Fibroblast of lung (primary cell): ENCODE data around the gene RAP1GAP2. TPM values are rescaled to one million over a fixed set of nuclear protein-coding genes. Genes with fewer than 3 reads are reported as not detected.

Source experiments
- DNase-seq, 2 donors: peaks; one replicate each; pipeline versions ENCODE4 v3.0.0 to v3.0.0-alpha.2; 2010; ENCODE audit warnings: low read depth in 2 of 2
- H2AFZ ChIP-seq: 2 replicates; pipeline ENCODE4 v1.5.1; 2012; ENCODE audit warnings: low read length, control low read depth, inconsistent platforms
- H3K27ac ChIP-seq: 2 replicates; pipeline ENCODE4 v1.5.1; 2011; ENCODE audit warnings: low read length, control low read depth; ENCODE audit not compliant: insufficient read depth
- H3K27me3 ChIP-seq: 2 replicates; pipeline ENCODE4 v1.5.1; 2011; ENCODE audit warnings: mild to moderate bottlenecking, low read length; ENCODE audit not compliant: control insufficient read depth, insufficient read depth
- H3K36me3 ChIP-seq: 2 replicates; pipeline ENCODE4 v1.5.1; 2011; ENCODE audit warnings: low read length; ENCODE audit not compliant: control insufficient read depth, insufficient read depth
- H3K4me1 ChIP-seq: 2 replicates; pipeline ENCODE4 v1.5.1; 2011; ENCODE audit warnings: low read length; ENCODE audit not compliant: control insufficient read depth, insufficient read depth; ENCODE audit errors: extremely low read depth
- H3K4me2 ChIP-seq: 2 replicates; pipeline ENCODE4 v1.5.1; 2011; ENCODE audit warnings: low read length, control low read depth; ENCODE audit not compliant: insufficient read depth; ENCODE audit errors: extremely low read depth
- H3K4me3 ChIP-seq, 4 experiments: fragments of 200-600 bp in 1 of 4; sonication (generic) in 1 of 4; replicated peaks in 1 of 4; 2 replicates each; pipeline ENCODE4 v1.5.1; 2011 to 2016; ENCODE audit warnings: low read length in 4 of 4, low read depth in 3 of 4, mild to moderate bottlenecking in 3 of 4, control low read depth in 2 of 4, inconsistent platforms in 1 of 4, mixed read lengths in 1 of 4; ENCODE audit not compliant: insufficient read depth in 1 of 4; ENCODE audit errors: control extremely low read depth in 1 of 4
- H3K79me2 ChIP-seq: 2 replicates; pipeline ENCODE4 v1.5.1; 2012; ENCODE audit warnings: mild to moderate bottlenecking, low read length, inconsistent platforms; ENCODE audit not compliant: control insufficient read depth, insufficient read depth
- H3K9ac ChIP-seq: 2 replicates; pipeline ENCODE4 v1.5.1; 2011; ENCODE audit warnings: mild to moderate bottlenecking, low read length, control low read depth; ENCODE audit not compliant: insufficient read depth
- H3K9me3 ChIP-seq: 2 replicates; pipeline ENCODE4 v1.5.1; 2012; ENCODE audit warnings: low read depth, low read length; ENCODE audit not compliant: control insufficient read depth, insufficient read depth
- H4K20me1 ChIP-seq: 2 replicates; pipeline ENCODE4 v1.5.1; 2011; ENCODE audit warnings: low read length; ENCODE audit not compliant: control insufficient read depth, insufficient read depth; ENCODE audit errors: extremely low read depth
- EZH2 ChIP-seq: IDR thresholded peaks from 2 replicates; pipeline ENCODE4 v1.5.1; 2012; ENCODE audit warnings: low read length, control low read depth, mild to moderate bottlenecking; ENCODE audit errors: missing control alignments
- polyA plus RNA-seq, 2 donors: library from polyadenylated mRNA; depleted of rRNA in 1 of 2; stranded (reverse) in 1 of 2; unstranded in 1 of 2; fragments of >200 nt; gene quantifications; 2 replicates each; pipeline ENCODE4 v1.2.1, GENCODE V29; 2011 to 2012; ENCODE audit warnings: missing spikeins in 1 of 2
- total RNA-seq: library from RNA; depleted of rRNA; stranded (reverse); fragments of >200 nt; gene quantifications from 2 replicates; pipeline ENCODE4 v1.2.1, GENCODE V29; 2014
- TF ChIP-seq, protein P1 (sequence below), 2 donors: IDR thresholded peaks in 1 of 2; conservative IDR thresholded peaks in 1 of 2; 1 replicate in 1 of 2; 2 replicates in 1 of 2; pipeline ENCODE4 v1.5.1; 2011 to 2012; ENCODE audit warnings: low read length in 2 of 2, control low read depth in 1 of 2, inconsistent platforms in 1 of 2, low read depth in 1 of 2, mild to moderate bottlenecking in 1 of 2

RAP1GAP2 gene
- total and polyA plus RNA-seq, 2 donors (not counting 1 experiment from before 2014, with no cell fraction given), result 0.33 to 0.99 TPM

DNA sequence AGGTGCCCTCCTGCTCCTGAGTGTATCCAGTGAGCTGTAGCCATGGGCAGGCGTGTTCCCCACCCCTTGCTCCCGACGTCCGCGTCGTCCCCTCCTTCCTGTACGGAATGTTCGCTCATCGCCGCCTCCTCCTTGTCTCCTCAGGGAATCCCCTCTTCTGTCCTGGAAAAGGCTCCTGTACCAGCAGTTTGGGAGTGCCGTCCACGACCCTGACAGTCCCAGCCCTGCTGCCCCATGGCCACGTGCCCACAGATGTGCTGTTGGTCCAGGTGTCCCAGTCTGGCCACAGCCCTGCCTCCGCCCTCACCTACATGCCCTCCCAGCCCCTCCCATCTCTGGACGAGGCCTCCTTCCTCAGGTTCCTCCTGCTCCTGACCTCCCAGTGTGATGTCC, 237.0 kb downstream of the RAP1GAP2 start:
- H3K36me3 ChIP-seq, result no peaks in the 10 kb centered on the region
- no peaks in the 10 kb centered on the region for H3K27me3 ChIP-seq
- H3K4me2 ChIP-seq, result no peak overlapping the region
- H3K4me3 ChIP-seq, result no peak overlapping the region
- H4K20me1 ChIP-seq, result no peaks in the 10 kb centered on the region
- no peak overlapping the region for H3K9ac ChIP-seq
- no peak overlapping the region for H3K27ac ChIP-seq
- H3K79me2 ChIP-seq, result no peaks in the 10 kb centered on the region
- no peak for DNase-seq
- no peaks in the 10 kb centered on the region for H3K9me3 ChIP-seq
- no peaks in the 10 kb centered on the region for H3K4me1 ChIP-seq
- H2AFZ ChIP-seq, result no peak overlapping the region
- TF ChIP-seq, protein P1, sequence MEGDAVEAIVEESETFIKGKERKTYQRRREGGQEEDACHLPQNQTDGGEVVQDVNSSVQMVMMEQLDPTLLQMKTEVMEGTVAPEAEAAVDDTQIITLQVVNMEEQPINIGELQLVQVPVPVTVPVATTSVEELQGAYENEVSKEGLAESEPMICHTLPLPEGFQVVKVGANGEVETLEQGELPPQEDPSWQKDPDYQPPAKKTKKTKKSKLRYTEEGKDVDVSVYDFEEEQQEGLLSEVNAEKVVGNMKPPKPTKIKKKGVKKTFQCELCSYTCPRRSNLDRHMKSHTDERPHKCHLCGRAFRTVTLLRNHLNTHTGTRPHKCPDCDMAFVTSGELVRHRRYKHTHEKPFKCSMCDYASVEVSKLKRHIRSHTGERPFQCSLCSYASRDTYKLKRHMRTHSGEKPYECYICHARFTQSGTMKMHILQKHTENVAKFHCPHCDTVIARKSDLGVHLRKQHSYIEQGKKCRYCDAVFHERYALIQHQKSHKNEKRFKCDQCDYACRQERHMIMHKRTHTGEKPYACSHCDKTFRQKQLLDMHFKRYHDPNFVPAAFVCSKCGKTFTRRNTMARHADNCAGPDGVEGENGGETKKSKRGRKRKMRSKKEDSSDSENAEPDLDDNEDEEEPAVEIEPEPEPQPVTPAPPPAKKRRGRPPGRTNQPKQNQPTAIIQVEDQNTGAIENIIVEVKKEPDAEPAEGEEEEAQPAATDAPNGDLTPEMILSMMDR (conservative IDR thresholded peaks at IDR 0.05 in 1 of 2, IDR thresholded peaks at IDR 0.05 in 1 of 2; ENCODE audit: low read depth in 1 of 2, low read length in 2 of 2), result no peak

DNA sequence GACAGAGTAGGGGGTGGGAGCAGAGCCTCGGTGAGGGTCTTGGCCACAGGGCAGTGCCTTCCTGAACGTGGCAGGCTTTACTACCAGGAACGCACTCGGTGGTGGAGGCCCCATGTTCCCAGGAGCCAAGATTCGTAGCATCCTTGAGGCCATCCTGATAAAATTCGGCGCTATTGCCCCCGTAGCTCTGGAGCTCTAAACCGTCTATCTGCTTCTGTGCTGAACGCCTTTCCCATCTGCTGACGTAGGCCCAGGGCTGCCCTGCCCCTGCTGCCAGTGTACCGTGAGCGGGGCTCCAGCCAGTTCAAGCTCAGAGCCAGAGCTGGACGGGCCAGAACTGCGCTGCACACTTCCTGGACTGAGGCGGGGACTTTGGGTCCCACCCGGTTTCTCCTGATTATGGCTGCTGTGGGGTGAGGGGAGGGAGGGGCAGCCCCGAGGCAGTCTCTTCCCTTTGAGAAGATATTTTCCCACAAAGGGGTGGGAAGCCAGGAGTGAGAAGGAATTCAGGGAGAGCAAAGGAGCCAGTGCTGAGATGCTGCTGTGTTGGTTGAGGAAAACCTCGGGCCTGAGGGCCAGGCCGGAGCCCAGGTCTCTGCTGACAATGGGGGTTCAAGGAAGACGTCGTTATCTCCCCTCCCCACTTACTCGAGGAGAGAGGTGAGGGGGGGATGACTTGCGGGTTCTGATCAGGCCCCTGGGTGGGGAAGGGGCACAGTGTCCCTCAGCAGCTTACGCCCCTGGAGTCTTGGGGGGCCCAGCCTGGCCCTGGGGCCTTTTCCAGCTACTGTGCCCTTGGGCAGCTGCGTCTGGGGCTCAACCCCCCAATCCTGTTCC, 237.7 kb downstream of the RAP1GAP2 start:
- Histone ChIP-seq H4K20me1 (no peaks in the 10 kb centered on the region), H3K4me2 (no peak overlapping the region), H3K9me3 (no peaks in the 10 kb centered on the region), H3K79me2 (no peaks in the 10 kb centered on the region), H3K27ac (no peak overlapping the region), H2AFZ (no peak overlapping the region), H3K9ac (no peak overlapping the region), H3K4me1 (no peaks in the 10 kb centered on the region), H3K27me3 (no peaks in the 10 kb centered on the region), H3K36me3 (no peaks in the 10 kb centered on the region), H3K4me3 (no peak overlapping the region)
- no peak for DNase-seq
- TF ChIP-seq, protein P1 (conservative IDR thresholded peaks at IDR 0.05 in 1 of 2, IDR thresholded peaks at IDR 0.05 in 1 of 2; ENCODE audit: low read depth in 1 of 2, low read length in 2 of 2), result no peak
- no peak for TF ChIP-seq EZH2

DNA sequence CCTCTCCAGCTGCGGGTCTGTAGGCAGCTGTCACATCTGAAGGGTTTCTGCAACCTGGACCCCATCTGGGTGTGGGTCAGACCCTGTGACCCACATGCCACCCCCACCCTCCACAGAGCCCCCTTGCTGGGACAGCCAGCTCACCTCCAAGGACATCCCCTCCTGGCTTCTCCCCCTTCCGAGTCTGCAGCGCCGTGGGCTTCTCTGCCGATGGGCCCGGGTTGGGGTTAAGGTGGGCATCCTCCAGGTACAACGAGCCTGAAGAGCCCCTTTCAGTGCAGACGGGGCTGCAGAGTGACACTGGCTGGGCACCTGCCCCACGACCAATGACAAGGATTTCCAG, 238.3 kb downstream of the RAP1GAP2 start:
- Histone ChIP-seq H3K4me3 (no peak overlapping the region), H3K79me2 (no peaks in the 10 kb centered on the region), H2AFZ (no peak overlapping the region), H3K27ac (no peak overlapping the region), H3K27me3 (no peaks in the 10 kb centered on the region), H3K4me2 (no peak overlapping the region), H3K9me3 (no peaks in the 10 kb centered on the region), H4K20me1 (no peaks in the 10 kb centered on the region), H3K4me1 (no peaks in the 10 kb centered on the region), H3K36me3 (no peaks in the 10 kb centered on the region), H3K9ac (no peak overlapping the region)
- TF ChIP-seq, protein P1 (conservative IDR thresholded peaks at IDR 0.05 in 1 of 2, IDR thresholded peaks at IDR 0.05 in 1 of 2; ENCODE audit: low read depth in 1 of 2, low read length in 2 of 2), result no peak
- TF ChIP-seq EZH2, result no peak
- DNase-seq, result no peak
